ENCODE data around the gene NFIX.

Gene NFIX

DNA sequence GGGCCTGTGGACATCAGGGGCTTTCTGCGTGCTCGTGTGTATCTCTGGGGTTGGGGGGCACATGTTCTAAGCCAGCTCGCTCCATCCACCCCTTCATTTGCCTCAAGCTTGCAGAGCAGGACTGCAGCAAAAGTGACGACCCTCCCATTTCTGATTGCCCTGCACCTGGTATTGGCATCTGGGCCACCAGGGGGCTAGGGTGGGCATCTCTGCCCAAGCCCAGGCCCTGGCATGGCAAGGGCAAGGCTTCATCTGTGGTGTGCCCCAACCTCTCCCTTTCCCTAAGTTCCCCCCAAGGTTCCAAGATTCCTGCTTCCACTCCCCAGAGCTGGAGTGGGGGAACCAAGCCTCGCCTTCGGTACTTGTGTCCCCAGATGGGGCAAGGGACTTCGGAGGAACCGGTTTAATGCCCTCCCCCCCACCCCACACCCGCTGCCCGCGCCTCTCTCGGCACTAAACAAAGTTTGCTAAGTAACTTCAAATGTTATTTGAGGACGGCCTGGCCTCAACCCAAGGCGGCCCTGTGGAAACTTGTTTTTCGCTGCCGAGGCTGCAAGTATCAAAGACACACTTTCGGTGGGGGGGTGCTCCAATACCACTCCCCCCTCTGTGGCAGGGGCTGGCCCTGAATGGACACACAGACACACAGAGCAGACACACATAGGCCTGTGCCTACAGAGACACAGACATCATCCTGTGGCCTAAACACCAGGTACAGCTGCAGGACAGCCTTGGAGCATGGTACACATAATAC is 12.2 kb downstream of the NFIX start:
- DNase-seq (ENCODE audit: low read depth in 2 of 2, low spot score in 1 of 2), result no peak

DNA sequence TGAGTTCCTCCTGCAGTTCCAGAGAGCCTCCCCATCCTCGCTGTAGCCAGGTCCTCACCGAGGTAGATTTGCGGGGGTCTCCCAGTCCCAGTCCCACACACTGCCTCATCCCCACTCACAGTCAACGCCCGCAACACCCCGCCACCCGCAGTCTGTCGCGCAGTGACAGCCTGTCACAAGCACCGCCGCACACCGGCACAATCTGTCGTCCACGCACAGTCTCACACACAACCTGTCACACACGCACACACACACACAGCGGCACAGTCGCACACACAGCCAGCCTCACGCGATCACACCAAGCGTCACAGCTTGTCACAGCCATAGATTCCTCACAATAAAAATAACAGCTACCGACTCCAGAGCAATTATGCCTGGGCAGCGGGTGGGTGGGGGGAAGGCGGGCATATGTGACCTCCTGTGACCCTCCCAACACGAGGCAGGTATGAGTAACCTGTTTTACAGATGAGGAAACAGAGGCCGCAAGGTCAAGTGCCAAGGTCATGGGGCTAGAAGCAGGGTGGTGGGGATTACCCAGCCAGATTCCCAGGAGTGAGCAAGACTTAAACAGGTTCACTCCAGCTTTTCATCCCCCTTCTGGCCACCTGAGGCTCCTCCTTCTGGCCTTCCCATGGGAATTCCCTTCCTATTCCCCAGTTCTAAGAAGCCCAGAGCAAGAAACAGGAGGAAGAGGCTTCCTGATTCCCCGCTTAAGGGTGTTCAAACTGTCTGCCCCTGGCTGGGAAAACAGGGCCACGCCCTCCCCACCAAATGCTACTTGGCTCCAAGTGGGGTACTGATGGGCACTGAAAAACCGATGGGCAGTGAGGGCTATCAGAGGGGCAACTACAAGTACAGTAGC is 13.9 kb downstream of the NFIX start:
- no peak for DNase-seq (ENCODE audit: low read depth in 2 of 2, low spot score in 1 of 2)

DNA sequence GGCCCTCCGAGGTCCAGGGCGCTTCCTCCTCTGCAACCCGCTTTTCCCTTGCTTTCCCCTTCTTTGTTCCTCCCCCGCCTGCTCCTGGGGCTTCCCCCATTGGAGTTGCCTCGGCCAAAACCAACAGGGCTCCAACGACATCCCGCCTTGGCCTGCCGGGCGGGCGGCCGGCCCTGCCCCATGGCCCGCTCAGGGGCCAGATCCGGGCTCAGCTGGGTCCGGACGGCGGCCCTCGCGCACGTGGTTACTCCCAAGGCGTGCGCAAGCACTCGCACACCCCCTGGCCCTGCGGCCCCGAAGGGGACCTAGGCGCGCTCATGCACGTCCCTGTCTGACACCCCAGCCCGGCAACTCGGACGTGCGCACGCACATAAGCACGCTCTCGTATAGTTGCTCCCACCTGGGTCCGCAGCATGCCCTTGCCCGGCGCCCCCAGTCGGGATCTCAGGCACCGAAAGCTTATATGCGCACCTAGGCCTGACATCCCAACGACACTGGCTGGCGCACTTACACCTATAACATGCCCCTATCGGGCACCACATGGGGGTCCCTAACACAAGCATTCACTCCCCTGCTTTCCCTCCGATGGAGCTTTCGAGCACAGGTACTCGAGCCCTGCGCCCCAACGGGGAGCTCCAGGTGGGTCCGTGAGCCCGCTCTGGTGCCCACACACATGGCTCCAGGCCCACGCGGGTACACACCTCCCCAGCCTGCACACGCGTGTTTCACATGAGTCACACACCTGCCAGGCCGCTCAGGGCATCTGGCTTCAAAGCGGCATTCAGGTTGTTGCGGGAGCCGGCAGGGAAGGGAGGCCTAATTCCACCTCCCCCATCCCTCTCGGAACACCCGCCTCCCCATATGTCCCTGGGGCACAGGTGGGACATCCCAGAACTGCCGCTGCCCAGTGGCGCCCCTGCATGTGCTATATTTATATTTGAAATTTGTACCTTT is 15.0 kb downstream of the NFIX start:
- no peak for DNase-seq (ENCODE audit: low read depth in 2 of 2, low spot score in 1 of 2)

DNA sequence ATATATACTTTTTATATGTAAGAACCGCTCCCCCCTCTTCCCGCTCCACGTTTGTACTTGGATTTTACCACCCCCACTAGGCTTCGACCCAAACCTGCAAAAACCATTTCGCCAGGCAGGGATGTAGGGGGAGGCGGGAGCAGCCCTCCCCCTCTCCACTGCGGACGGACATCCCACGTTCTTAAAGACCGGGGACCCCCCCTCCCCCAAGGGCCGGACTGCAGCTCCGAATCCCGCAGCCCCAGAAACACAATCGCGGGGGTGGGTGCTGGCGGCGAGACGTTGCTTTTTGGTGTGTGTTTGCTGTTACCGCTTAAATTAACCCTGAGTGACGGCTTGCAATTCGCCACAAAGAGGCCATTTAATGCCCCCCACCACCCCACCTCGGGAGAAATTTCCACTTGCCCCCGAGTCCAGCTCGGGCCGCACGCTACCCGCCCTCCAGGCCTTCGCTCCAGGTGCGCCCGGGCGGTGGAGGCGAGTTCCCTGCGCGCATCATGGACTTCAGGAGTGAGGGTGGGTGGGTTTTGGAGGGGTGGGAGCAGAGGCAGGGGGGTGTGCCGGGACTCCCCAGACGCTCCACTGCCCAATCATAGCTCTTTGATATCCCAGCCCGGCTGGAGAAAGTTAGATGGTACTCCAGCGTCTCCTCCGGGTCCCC is 15.8 kb downstream of the NFIX start:
- DNase-seq (ENCODE audit: low read depth in 2 of 2, low spot score in 1 of 2), result no peak

DNA sequence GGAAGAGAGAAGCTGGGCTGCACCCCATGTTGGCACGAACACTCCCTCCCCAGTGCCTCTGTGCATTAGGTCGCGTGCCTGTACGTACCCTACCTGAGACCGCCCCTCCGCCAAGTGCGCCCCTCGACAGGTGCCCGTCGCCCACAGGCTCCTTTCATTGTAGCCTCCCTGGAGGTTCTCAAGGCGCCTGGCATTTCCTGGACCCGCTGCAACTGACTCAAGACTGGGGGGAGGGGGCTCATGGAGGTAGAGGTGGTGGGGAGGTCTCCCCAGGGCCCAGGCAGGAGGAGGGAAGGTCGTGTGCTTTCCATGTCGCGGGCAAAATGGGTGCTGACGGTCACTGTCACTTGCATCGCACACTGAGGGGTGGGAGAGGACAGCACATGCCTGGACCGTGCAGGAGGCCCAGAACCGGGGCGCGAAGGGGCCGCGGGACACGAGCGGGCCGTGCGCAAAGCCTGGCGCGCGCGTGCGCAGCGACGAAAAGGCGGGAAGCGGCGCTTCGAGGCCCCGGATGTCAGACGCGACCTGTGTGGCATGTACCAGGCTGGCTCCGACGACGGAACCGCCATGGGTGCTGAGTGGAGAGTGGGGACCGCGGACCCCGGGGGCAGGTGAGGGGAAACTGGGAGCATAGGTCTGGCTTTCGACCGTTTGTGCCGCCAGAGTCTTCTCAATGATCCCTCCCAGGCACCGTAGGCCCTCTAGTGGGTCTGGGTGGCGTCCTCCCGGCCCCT is 16.5 kb downstream of the NFIX start:
- no peak for DNase-seq (ENCODE audit: low read depth in 2 of 2, low spot score in 1 of 2)

DNA sequence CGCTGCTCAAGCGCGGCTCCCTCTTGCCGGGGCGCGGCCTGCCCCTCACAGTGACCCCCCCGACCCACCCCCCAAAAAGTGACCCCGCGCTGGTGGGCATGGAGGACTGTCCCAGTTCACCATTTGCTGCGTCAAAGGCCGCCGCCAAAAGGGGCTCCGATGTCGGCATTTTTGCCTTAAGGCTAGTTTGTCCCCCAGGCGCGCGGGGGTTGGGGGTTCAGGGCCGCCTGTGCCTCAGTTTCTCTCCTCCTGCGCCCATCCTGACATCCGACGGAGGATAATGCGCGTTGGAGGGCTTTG is 17.1 kb downstream of the NFIX start:
- DNase-seq (ENCODE audit: low read depth in 2 of 2, low spot score in 1 of 2), result no peak

DNA sequence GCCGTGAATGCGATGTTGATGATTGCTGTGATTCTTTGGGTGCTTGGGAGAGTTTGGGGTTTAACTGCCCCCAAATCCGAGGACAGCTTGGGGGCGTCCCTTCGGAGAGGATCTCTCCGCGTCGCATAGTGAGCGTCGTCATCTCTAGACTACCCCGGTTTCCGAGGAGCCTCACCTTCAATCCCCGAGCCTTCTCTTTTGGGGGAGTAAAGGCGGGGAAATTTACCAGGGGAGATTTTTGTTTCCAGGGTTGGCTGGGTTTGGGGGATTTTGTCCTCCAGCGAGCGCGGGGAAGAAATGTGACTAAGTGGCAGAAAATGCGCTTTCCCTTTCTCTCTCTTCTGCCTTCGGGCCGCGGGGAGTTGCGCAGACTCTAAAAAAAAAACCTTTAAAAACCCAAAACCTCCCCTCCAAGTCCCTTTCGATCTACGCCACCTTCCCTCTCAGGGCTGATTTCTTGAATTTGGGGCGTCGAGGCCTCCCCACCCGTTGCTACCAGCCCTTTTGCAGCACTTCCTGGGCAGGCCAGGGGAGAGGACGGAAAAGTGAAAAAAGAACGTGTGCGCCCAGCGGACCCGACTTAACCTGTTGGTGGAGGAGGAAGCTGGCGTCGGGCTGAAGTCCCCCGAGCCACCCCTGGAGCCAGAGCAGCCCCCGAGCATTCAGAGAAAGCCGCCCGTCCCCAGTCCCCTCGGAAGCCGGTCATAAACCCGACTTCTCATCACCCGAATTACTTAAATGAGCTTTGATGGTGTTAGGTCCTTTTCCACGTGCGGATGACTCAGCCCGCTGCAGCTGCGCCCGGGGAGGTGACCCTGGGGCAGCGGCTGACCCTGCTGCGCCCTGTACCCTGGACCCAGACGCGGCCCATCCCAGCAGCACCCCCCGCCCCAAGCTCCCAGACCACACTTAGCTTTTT is 17.7 kb downstream of the NFIX start:
- no peak for DNase-seq (ENCODE audit: low read depth in 2 of 2, low spot score in 1 of 2)

DNA sequence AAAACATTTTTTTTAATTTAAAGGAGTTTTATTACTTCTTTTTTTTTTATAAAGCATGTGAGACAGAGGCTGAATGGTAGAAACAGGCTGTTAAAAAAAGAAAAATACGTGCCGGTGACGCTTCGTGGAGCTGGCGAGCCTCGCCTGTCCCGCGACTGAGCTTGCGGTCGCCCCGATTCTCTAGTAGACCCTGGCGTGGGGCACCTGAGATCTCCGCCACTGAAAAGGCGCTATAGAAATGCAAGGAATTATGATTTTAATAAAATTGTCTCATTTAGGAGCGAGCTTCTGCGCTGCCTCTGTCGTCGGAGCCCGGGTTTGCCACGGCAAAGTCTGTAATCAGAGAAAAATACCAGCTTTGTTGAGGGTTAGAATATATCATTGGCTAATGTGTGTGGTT is 18.4 kb downstream of the NFIX start:
- no peak for DNase-seq (ENCODE audit: low read depth in 2 of 2, low spot score in 1 of 2)

DNA sequence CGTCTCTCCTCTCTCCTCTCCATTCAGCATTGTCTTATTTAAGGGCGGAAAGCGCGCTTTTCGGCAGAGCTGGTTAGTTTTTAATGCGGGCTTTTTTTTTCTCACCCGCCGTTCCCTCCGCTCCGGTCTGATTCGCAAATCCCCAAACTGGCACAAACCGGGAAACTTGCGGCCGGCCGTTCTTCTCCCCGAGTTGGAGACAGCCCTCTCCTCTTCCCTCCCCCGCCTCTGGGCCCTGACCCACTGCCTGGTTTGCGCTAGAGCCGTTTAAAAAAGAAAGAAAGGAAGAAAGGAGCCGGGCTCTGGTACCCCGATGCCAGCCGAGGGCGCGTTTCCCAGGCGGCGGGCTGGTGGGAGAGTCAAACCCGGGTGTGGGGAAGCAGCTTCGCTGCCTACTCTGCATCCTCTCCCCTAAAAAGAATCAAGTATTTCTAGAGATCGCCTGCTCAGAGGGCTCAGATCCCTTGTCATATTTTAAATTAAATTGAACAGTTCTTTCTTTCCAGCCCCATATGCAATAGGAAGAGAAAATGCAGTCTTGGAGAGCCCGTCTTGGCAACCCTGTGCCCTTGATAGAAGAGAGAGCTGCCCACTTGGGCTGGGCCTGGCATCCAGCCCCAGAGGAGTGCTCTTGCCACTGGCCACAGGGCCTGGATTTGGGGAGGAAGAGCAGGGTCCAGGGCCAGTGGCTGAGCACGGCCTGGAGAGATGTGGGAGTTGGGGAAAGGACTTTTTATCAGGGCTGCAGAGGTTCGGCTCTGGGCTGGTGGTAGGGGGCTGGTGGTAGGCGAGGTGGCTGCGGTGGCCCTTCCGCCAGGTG is 19.0 kb downstream of the NFIX start:
- no peak for DNase-seq (ENCODE audit: low read depth in 2 of 2, low spot score in 1 of 2)

DNA sequence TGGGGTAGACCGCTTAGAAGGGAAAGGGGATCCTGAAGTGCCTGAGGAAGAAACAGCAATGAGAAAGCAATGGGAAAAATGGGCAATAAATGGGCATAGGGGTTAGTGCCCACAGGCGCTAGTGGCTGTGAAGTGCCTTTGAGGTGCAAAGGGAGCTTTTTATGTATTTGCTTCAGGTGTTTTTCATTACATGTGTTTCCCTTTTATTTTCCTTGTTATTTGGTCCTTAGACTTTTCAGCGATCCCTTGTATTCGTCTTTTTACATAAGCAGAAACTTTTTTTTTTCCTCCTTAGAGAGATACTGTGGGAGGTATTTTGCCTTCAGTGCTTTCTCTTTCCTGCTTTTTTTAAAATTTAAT is 19.6 kb downstream of the NFIX start:
- no peak for DNase-seq (ENCODE audit: low read depth in 2 of 2, low spot score in 1 of 2)

DNA sequence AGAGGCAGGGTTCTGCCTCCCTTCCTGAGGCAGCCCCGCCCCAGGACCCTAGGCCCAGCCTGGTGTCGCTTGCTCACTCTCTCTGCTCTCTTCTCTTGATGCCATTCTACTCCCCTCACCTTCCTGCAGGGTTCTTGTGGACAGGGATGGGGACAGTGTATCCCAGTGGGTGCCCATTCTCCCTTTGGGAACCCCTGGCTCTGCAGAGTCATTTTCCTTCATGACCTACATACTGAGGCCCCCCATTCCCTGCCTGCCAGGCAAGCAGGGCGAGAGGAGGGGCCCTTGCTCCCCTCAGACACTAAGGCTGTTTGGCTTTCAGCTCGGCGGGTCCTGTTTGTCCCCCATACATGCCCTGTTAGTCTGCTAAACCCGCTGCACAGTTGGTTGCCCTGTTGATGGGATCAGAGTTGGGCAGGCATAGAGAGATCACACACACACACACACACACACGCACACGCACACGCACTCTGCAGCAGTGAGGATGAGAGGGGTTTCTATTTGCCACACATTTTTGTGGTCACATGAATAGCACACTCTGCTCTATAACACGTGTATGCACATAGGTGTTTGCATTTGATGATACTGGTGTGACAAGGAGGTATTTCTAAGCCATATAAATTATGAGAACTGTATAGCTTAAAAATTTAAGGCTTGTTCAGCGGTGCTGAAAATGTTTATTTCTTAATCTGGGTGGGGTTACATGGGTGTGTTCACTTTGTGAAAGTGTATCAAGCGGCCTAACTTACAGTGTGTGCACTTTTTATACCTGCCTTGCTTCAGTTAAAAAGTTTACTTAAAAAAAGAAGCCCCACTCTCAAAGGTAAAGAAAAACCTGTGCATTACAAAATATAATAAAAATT is 20.3 kb downstream of the NFIX start:
- DNase-seq (ENCODE audit: low read depth in 2 of 2, low spot score in 1 of 2), result no peak

DNA sequence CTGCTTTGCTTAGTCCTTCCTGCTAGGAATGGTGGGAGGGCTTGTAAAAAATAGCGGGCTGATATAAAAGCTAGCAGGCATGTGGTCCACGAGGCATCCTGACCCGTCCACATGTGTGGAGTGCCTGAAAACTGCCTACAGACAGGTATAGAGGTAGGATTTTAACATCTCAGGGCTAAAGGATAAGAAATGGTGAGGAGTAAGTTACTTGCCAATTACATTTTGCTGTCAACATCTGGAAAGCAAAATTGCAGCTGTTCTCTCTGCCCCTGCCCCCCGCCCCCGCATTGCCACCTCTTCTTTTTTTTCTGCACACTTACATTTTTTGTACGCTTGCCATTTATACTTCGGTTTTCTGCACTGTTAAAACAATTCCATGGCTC is 21.0 kb downstream of the NFIX start:
- DNase-seq (ENCODE audit: low read depth in 2 of 2, low spot score in 1 of 2), result no peak

DNA sequence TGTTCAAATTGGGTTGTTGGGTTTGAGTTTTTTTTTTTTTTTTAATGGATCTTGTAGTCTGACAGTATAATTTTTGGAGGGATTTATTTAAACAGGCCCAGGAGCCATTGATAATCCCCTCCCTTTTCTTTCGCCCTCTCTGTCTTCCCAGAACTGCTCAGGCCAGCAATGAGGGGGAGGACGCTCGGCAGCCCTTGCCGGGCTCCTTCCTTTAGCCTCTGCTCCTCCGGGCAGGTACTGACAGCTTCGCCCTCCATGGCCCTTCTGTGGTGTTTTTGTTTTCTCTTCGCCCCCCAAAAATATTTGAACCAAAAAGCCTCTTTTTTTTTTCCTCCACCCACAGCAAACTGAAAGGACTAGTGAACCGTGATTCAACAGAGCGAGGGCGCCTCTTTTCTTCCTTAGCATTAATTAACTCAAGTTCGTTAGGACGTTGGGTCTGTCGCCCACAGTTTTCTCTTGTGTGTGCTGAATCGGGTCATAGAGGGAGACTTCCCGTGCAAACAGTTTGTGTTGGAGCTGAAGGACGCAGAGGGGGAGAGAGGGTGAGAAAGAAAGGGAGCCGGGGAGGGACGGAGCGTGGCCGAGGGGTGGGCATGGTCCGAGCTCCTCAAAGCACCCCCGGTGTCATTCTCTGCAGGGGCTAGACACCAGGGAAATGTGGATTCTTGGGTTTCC is 21.5 kb downstream of the NFIX start:
- no peak for DNase-seq (ENCODE audit: low read depth in 2 of 2, low spot score in 1 of 2)

DNA sequence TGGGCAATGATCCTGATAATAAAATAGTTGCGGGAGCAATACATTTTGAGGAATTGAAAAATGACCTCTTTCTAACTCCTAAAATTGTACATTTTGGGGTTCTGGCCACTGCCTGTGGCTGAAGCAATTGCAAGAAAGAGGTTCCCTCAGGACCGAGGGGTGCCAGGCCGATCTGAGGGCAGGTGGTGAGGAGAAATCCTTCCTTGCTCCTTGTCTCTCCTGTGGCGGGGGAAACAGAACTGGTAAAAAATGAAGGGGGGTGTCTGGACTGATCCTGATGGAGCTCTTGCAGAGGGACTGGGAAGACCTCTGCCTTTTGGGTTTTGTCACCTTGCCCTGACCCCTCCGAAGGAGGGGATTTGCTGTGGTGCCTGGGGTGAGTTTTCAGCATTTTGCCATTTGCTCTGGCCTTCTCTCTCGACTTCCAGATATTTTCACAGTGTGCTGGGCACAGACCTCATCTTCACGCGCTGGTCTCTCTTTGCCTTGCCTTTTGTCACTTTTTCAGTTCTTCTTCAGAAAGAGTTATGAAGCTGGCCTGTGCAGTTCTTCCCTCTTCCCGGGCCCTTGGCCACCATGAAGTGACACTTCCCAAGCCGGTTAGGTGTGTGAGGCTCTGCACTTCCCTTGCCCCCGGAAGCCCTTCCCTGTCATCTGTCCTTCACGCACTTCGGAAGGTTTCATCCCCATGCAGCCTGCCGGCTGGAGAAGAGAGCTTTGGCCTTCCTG is 22.2 kb downstream of the NFIX start:
- DNase-seq (ENCODE audit: low read depth in 2 of 2, low spot score in 1 of 2), result no peak

DNA sequence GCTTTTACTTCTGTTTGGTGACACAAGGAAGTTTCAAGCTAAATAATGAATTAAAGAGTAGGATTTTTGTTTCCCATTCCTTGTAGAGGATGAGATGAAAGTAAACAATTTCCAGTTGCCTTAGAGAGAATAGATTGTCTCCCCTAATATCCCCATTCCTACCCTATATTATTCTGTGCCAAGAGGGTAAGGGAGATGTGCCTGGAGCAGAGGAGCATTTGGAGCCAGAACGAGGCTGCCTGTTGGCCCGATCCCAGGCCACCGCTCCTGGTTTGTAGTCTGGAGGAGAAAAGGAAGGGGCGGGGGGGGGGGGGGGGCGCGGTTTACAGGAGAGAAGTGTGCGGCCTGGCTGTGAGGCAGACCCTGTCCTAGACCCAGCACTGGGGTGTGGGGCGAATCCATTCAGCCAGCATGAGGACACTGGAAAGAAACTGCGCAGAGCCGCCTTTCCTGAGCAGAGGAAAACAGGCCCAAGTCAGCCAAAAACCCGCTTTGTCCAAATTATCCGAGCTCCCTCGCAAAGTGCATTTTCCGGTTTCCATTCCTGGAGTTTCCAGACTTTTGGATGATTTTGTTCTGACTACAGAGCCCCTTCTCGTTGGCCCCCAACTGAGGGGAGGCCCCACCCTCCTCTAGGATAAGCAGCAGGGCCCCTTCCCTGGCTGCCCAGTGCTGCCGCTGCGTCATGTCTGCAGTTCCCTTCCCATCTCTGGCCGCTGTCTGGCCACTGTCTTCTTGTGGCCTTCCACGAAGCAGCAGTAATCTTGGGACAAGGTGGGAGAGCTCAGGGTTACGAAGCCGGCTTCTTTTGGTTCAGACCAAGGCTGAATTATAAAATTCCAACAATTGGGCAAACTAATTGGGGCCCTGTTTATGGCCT is 23.0 kb downstream of the NFIX start:
- no peak for DNase-seq (ENCODE audit: low read depth in 2 of 2, low spot score in 1 of 2)

Measured in stimulated activated CD8-positive, alpha-beta memory T cell treated with anti-CD3 and anti-CD28 coated beads, Interleukin-4, amount 100 ng/mL, for 1 hour (primary cell).